ENCODE measurements around the gene PTPRK.

GRCh38 chr6:128413291-128413690 is 107.1 kb downstream of the PTPRK start:
- no peak for TF ChIP-seq CTCF (IDR thresholded peaks at IDR 0.05)
- TF ChIP-seq POLR2A (IDR thresholded peaks at IDR 0.05), result no peak
